GM18508 (cell line): Measurements from ENCODE around the gene MAGI1.
"Not testable (repeated sequence)": the region's sequence is repeated elsewhere in the genome, so short reads cannot be mapped to it uniquely, and the experiment has no call there.

Source experiments
- ATAC-seq: cut with Tn5 transposase; IDR thresholded peaks from one replicate; pipeline ENCODE4 v1.9.1; 2021; ENCODE audit warnings: moderate number of reproducible peaks; ENCODE audit not compliant: insufficient read depth, unreplicated experiment

The MAGI1 gene

GRCh38 chr3:66041116-66041515 lies 2.4 kb upstream of the MAGI1 start:
- no peak for ATAC-seq

- no peak for ATAC-seq
These were observed 821 bp upstream of the MAGI1 start for GRCh38 chr3:66039590-66039887.

GRCh38 chr3:66038384-66038725 lies 363 bp downstream of the MAGI1 start:
- ATAC-seq, result peak; percentile 18

GRCh38 chr3:66037986-66038369 lies 740 bp downstream of the MAGI1 start:
- ATAC-seq, result no peak

- no peak for ATAC-seq
These were observed 1.3 kb downstream of the MAGI1 start for GRCh38 chr3:66037330-66037985.

GRCh38 chr3:66036586-66037148 lies 2.1 kb downstream of the MAGI1 start:
- ATAC-seq, result no peak

- ATAC-seq, result no peak
These were observed 2.8 kb downstream of the MAGI1 start for GRCh38 chr3:66035763-66036477.

GRCh38 chr3:66033241-66034138 lies 5.2 kb downstream of the MAGI1 start:
- no peak for ATAC-seq

GRCh38 chr3:66031102-66031698 lies 7.5 kb downstream of the MAGI1 start:
- no peak for ATAC-seq

- no peak for ATAC-seq
These were observed 9.3 kb downstream of the MAGI1 start for GRCh38 chr3:66029443-66029842.

- ATAC-seq, result no peak
These were observed 9.7 kb downstream of the MAGI1 start for GRCh38 chr3:66029014-66029413.

- ATAC-seq, result no peak
These were observed 10.3 kb downstream of the MAGI1 start for GRCh38 chr3:66028457-66028856.

GRCh38 chr3:66027099-66027498 lies 11.6 kb downstream of the MAGI1 start:
- not testable (repeated sequence) for ATAC-seq

- ATAC-seq, result no peak
These were observed 14.9 kb downstream of the MAGI1 start for GRCh38 chr3:66023738-66024385.

- ATAC-seq, result no peak
These were observed 15.5 kb downstream of the MAGI1 start for GRCh38 chr3:66023229-66023628.

GRCh38 chr3:66021731-66022131 lies 17.0 kb downstream of the MAGI1 start:
- no peak for ATAC-seq

GRCh38 chr3:66019896-66020295 lies 18.8 kb downstream of the MAGI1 start:
- ATAC-seq, result no peak

GRCh38 chr3:66018057-66019033 lies 20.4 kb downstream of the MAGI1 start:
- no peak for ATAC-seq

GRCh38 chr3:66017591-66017990 lies 21.1 kb downstream of the MAGI1 start:
- ATAC-seq, result no peak
